ENCODE data around the gene DHH.

DHH gene

DNA sequence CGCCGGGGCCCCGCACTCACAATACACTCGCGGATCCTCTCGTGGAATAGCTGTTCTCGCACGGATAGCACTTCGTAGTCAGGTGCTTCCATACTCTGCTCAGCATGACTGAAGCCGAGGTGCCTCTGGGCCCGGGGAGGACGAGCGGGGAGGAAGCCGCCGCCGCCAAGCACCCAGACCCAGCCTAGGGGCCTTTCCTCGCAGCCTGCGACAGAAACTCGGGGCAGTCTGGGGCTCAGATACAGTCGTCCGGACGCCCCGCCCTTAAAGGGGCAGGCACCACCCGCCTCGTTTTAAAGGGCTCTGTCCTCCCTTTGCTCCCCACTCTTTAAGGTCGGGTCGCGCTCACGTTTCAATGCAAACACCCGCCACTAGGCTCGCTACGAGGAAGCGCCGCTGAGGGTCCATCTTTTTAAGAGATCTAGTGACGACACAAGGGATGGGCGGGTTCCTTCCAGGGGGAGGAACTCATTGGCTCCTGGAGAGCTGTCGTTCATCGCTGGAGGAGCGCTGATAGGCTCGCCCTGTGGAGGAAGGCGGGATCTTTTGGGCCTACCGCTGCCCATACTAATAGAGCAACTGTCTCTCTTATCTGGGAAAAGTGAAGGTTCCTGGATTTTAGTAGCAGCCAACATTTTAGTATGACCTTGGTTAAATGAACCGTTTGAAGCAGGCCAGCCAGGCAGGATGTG is 16.0 kb upstream of the DHH start, which contains the start of gene LMBR1L:
TSS of gene LMBR1L (minus strand) at position 384 of the 692 bp plus-strand sequence. CDS start at position 92, 292 bp downstream.
- TF ChIP-seq, protein P1, sequence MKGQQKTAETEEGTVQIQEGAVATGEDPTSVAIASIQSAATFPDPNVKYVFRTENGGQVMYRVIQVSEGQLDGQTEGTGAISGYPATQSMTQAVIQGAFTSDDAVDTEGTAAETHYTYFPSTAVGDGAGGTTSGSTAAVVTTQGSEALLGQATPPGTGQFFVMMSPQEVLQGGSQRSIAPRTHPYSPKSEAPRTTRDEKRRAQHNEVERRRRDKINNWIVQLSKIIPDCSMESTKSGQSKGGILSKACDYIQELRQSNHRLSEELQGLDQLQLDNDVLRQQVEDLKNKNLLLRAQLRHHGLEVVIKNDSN (IDR thresholded peaks at IDR 0.05) = 0 out of 2 replicates have a peak, but pooled peaks have one; percentile 10
- TF ChIP-seq YY1 (IDR thresholded peaks at IDR 0.05; ENCODE audit: low read depth) (peak; percentile 80), EGR1 (IDR thresholded peaks at IDR 0.05) (no peak), FOXM1 (IDR thresholded peaks at IDR 0.05; ENCODE audit: borderline replicate concordance, low read depth) (no peak), TCF12 (IDR thresholded peaks at IDR 0.05; ENCODE audit: low read depth) (no peak), ZBTB7A (IDR thresholded peaks at IDR 0.05; ENCODE audit: low read depth) (peak; percentile 60), CREB1 (IDR thresholded peaks at IDR 0.05; ENCODE audit: low read depth) (peak; percentile 85), TAF1 (IDR thresholded peaks at IDR 0.05; ENCODE audit: low read depth) (peak; percentile 69), NFIC (IDR thresholded peaks at IDR 0.05) (no peak)
- TF ChIP-seq, protein P2, sequence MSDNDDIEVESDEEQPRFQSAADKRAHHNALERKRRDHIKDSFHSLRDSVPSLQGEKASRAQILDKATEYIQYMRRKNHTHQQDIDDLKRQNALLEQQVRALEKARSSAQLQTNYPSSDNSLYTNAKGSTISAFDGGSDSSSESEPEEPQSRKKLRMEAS (IDR thresholded peaks at IDR 0.05) = peak; percentile 92

DNA sequence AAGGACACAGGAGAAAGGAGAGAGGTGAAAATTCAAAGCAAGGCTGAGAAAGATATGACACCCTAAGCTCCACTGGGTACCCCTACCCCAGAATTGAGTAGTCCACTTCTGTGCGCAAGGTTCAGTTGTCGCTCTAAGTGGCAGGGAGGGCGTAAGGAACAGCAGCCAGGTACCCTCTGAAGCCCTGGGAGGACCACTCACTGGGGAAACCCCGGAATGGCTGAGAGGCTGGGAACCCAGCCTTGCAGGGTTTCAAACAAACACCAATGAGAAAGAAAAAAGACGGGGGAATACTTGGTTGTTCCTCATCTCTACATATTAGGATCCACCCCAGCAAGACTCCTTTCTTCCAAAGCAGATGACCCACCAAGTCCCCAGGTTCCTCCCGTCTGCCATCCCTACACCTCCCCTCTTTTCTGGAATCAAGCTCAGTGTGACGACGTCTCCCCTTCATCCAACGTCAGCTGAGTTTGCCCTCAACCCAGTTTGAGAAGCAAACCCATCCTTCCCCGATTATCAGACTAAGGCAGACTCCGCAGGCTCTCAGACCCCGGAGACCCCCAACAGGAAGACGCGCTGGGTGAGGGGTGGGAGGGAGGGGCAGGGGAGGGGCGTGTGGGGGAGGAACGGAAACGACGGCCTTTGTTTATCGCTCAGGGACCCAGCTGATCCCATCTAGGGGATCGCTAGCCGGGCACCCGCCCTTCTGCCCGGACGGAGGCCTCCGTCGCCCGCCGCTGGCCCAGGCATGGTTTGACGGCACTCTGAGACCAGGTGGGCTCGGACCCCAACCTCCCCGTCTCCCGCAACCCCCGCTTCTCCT is 15.3 kb upstream of the DHH start:
- TF ChIP-seq ZBTB7A (IDR thresholded peaks at IDR 0.05; ENCODE audit: low read depth) = 0 out of 2 replicates have a peak, but pooled peaks have one; percentile 90
- no peak for TF ChIP-seq CREB1 (IDR thresholded peaks at IDR 0.05; ENCODE audit: low read depth)

DNA sequence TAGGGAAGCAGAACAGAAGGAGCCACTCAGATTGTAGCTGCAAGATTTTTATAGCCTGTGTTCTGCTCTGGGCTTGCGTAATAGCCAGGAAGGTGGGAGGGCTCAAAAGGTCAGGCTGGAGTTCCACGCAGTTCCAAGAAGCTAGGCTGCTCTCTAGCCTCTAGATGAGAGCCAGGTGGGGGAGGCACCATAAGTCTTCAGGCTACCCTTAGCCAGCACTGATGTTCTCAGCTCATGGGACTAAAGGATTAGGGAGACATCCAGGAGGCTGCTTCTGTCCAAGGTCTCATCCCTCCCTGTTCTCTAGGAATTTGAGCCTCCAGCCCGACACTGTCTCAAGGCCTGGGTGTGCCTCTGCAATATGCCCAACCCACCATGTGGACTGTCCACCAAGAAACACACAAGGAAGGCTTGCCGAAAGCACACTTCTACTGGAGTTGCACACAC is 14.4 kb upstream of the DHH start:
- no peak for TF ChIP-seq ZBTB7A (IDR thresholded peaks at IDR 0.05; ENCODE audit: low read depth)
- TF ChIP-seq CEBPB (IDR thresholded peaks at IDR 0.05) = peak; percentile 94

DNA sequence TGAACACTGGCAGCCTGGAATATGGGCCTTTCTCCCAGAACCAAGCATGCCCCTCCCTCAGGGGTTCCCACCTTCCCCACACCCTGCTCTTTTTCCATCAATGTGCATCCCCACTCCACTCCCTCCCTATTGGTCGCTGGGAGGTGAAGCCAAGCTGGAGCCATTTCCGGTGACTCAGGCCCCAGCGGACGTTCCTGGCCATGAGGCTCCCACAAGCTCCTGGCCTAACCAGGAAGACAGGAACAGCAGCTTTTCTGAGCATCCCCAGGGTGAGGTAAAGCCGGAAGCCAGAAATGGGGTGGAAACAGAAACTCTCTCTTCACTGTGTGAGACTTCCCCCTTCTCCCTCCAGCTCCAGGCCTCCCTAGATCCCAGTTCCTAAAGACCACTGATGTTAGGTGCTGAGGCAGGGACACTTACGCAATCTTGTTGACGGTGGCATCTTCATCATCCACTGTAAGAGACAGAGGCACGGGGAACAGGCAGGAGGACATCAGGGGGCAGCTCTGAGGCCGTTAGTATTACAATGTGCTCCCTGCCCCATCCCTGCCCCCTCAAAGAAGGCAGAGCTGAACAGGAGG is 11.0 kb upstream of the DHH start:
- TF ChIP-seq, protein P3, sequence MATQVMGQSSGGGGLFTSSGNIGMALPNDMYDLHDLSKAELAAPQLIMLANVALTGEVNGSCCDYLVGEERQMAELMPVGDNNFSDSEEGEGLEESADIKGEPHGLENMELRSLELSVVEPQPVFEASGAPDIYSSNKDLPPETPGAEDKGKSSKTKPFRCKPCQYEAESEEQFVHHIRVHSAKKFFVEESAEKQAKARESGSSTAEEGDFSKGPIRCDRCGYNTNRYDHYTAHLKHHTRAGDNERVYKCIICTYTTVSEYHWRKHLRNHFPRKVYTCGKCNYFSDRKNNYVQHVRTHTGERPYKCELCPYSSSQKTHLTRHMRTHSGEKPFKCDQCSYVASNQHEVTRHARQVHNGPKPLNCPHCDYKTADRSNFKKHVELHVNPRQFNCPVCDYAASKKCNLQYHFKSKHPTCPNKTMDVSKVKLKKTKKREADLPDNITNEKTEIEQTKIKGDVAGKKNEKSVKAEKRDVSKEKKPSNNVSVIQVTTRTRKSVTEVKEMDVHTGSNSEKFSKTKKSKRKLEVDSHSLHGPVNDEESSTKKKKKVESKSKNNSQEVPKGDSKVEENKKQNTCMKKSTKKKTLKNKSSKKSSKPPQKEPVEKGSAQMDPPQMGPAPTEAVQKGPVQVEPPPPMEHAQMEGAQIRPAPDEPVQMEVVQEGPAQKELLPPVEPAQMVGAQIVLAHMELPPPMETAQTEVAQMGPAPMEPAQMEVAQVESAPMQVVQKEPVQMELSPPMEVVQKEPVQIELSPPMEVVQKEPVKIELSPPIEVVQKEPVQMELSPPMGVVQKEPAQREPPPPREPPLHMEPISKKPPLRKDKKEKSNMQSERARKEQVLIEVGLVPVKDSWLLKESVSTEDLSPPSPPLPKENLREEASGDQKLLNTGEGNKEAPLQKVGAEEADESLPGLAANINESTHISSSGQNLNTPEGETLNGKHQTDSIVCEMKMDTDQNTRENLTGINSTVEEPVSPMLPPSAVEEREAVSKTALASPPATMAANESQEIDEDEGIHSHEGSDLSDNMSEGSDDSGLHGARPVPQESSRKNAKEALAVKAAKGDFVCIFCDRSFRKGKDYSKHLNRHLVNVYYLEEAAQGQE (IDR thresholded peaks at IDR 0.05; ENCODE audit: low read depth) = no peak
- peak; percentile 51 for TF ChIP-seq CEBPB (IDR thresholded peaks at IDR 0.05)

DNA sequence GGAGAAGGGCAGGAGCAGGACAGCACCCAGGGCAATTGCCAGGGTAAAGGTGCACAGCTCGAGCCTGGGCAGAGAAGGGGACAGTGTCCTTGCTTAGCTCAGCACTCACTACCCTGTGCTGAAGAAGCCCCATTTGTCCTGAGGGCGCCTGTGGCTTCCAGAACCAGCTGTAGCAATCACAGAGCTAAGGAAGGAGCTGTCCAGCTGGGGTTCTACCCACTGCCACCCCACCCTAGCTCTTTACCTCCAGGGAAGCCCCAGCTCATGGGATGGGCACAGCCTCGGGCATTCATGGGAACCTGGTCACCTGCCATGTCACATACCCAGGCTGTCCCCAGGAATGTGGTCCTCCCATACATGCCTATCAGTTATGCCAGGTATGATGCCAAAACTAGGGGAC is 10.2 kb upstream of the DHH start:
- TF ChIP-seq TCF12 (IDR thresholded peaks at IDR 0.05; ENCODE audit: low read depth) = no peak
- TF ChIP-seq, protein P3 (IDR thresholded peaks at IDR 0.05; ENCODE audit: low read depth) = peak; percentile 63; the same call in 1 of the 2 replicates

DNA sequence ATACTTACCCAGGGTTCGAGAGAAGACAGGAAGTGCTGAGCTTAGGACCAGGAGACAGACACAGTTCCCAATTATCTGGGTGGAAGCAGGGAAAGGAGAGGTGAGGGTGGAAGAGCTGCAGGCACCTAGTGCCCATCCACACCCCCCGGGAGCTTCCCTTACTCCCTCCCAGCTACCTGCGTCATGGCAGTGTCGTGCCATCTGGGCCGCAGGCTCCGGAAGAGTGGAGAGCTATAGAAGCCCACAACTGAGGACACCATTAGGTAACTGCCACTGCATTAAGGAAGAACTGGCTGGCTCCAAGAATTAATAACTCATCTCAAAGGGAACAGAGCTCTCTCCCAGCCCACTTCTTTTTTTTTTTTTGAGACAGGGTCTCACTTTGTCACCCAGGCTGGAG is 5.8 kb upstream of the DHH start:
- TF ChIP-seq TEAD4 (IDR thresholded peaks at IDR 0.05) = no peak
- no peak for TF ChIP-seq RAD21 (IDR thresholded peaks at IDR 0.05; ENCODE audit: low read depth)
- TF ChIP-seq, protein P2 (IDR thresholded peaks at IDR 0.05) = no peak
- TF ChIP-seq EP300 (IDR thresholded peaks at IDR 0.05; ENCODE audit: borderline replicate concordance) = no peak
- TF ChIP-seq, protein P3 (IDR thresholded peaks at IDR 0.05; ENCODE audit: low read depth) = no peak
- TF ChIP-seq ZBTB7A (IDR thresholded peaks at IDR 0.05; ENCODE audit: low read depth) = no peak
- TF ChIP-seq EGR1 (IDR thresholded peaks at IDR 0.05) = no peak
- TF ChIP-seq NFIC (IDR thresholded peaks at IDR 0.05) = no peak
- TF ChIP-seq TCF12 (IDR thresholded peaks at IDR 0.05; ENCODE audit: low read depth) = no peak
- no peak for TF ChIP-seq YY1 (IDR thresholded peaks at IDR 0.05; ENCODE audit: low read depth)

All from Ishikawa (cell line).